Natural killer cell (primary cell): ENCODE measurements around the gene RSF1. TPM values are rescaled to one million over a fixed set of nuclear protein-coding genes. Genes with fewer than 3 reads are reported as not detected.

Experiments
- ATAC-seq, 3 donors: fragments of 150-1000 bp in 2 of 3; fragments of 200-7000 bp in 1 of 3; cut with Tn5 transposase; 1 replicate in 1 of 3; 2 replicates in 2 of 3; pipeline ENCODE4 v1.10.0; 2021; ENCODE audit warnings: mild to moderate bottlenecking in 2 of 3, moderate library complexity in 2 of 3
- DNase-seq, 2 donors: peaks; one replicate each; pipeline versions ENCODE4 v3.0.0 to v3.0.0-alpha.2; 2013 to 2021; ENCODE audit warnings: mixed read lengths in 1 of 2
- H3K27ac ChIP-seq: one replicate; pipeline ENCODE4 v1.5.1; 2013; ENCODE audit warnings: mild to moderate bottlenecking, low read length
- H3K27me3 ChIP-seq: one replicate; pipeline ENCODE4 v1.6.1; 2013; ENCODE audit warnings: low read length; ENCODE audit not compliant: control insufficient read depth, insufficient read depth
- H3K36me3 ChIP-seq: one replicate; pipeline ENCODE4 v1.6.1; 2013; ENCODE audit warnings: low read length; ENCODE audit not compliant: control insufficient read depth, insufficient read depth
- H3K4me1 ChIP-seq: one replicate; pipeline ENCODE4 v1.6.1; 2013; ENCODE audit warnings: low read length; ENCODE audit not compliant: control insufficient read depth, insufficient read depth
- H3K4me3 ChIP-seq: one replicate; pipeline ENCODE4 v1.5.1; 2013; ENCODE audit warnings: low read length
- H3K9me3 ChIP-seq: one replicate; pipeline ENCODE4 v1.6.1; 2013; ENCODE audit warnings: low read length; ENCODE audit not compliant: control insufficient read depth, insufficient read depth
- H3K27ac Mint-ChIP-seq, 2 donors: one replicate each; pipeline ENCODE4 v1.8.0; 2022; ENCODE audit warnings: mild to moderate bottlenecking in 2 of 2, mixed read lengths in 2 of 2, moderate library complexity in 1 of 2
- H3K27me3 Mint-ChIP-seq, 2 donors: one replicate each; pipeline ENCODE4 v1.8.0; 2022; ENCODE audit warnings: low read depth in 2 of 2, mixed read lengths in 2 of 2
- H3K36me3 Mint-ChIP-seq: one replicate; pipeline ENCODE4 v1.8.0; 2022; ENCODE audit warnings: mixed read lengths
- H3K4me1 Mint-ChIP-seq, 2 donors: one replicate each; pipeline ENCODE4 v1.8.0; 2022; ENCODE audit warnings: mixed read lengths in 2 of 2
- H3K4me3 Mint-ChIP-seq: one replicate; pipeline ENCODE4 v1.8.0; 2022; ENCODE audit warnings: mild to moderate bottlenecking, moderate library complexity, mixed read lengths
- H3K9me3 Mint-ChIP-seq, 2 donors: one replicate each; pipeline ENCODE4 v1.8.0; 2022; ENCODE audit warnings: mixed read lengths in 2 of 2
- CTCF ChIP-seq: fragments of 200-600 bp; IDR thresholded peaks from one replicate; pipeline ENCODE4 v1.8.0; 2022; ENCODE audit warnings: antibody characterized with exemption
- WGBS: methylation state at CpG from one replicate; pipeline ENCODE4 v1.1.7; 2013; ENCODE audit warnings: missing lambda C conversion rate; ENCODE audit not compliant: insufficient coverage; 5-methylcytosine and 5-hydroxymethylcytosine counted together
- intact Hi-C: fragments of 100-400 bp; cut with micrococcal nuclease; formaldehyde crosslinking; loops from one replicate; pipeline ENCODE4 v1.14.2; 2022
- total RNA-seq, 4 donors: library from RNA; stranded (reverse); fragments of 120-200 nt in 1 of 4; gene quantifications; one replicate each; pipeline versions ENCODE4 v1.2.3 to v1.2.4, GENCODE V29; 2013 to 2022

Gene RSF1
- total RNA-seq, 3 donors from 2014 or later (not counting 1 experiment from before 2014, with no cell fraction given): 87.3 to 119 (median 110) TPM

- no peak for TF ChIP-seq CTCF
- Mint-ChIP-seq H3K4me1 (peaks cover 7 to 17% of the 10 kb centered on the region in 2 donors), H3K4me3 (no peak overlapping the region), H3K27me3 (no peaks in the 10 kb centered on the region), H3K27ac (no peak overlapping the region), H3K9me3 (peaks cover 3 to 6% of the 10 kb centered on the region in 2 donors), H3K36me3 (peaks cover 23% of the 10 kb centered on the region)
- H3K27ac ChIP-seq: no peak overlapping the region
- no peaks in the 10 kb centered on the region for H3K27me3 ChIP-seq
- intact Hi-C loops: no loop called here
- H3K9me3 ChIP-seq: peaks cover 10% of the 10 kb centered on the region
- DNase-seq (no peak), ATAC-seq (no peak)
- no peaks in the 10 kb centered on the region for H3K4me1 ChIP-seq
- H3K4me3 ChIP-seq: no peak overlapping the region
- H3K36me3 ChIP-seq: peaks cover 13% of the 10 kb centered on the region
- WGBS: 82% methylated on average over 1 of the region's 2 CpGs
These were observed 88.4 kb downstream of the RSF1 start for GRCh38 chr11:77732143-77732542.

- intact Hi-C loops: no loop called here
- peaks cover 17% of the 10 kb centered on the region for H3K36me3 Mint-ChIP-seq
- DNase-seq (no peak), ATAC-seq (no peak)
- 95% methylated on average over 3 of the region's 3 CpGs for WGBS
- Histone ChIP-seq H3K9me3 (peaks cover 10% of the 10 kb centered on the region), H3K4me1 (no peaks in the 10 kb centered on the region), H3K4me3 (no peak overlapping the region), H3K27ac (no peak overlapping the region), H3K36me3 (peaks cover 7% of the 10 kb centered on the region), H3K27me3 (no peaks in the 10 kb centered on the region)
- H3K9me3 Mint-ChIP-seq: peaks cover 3 to 6% of the 10 kb centered on the region in 2 donors
- H3K27ac Mint-ChIP-seq: no peak overlapping the region
- no peaks in the 10 kb centered on the region for H3K27me3 Mint-ChIP-seq
- H3K4me3 Mint-ChIP-seq: no peak overlapping the region
- no peak for TF ChIP-seq CTCF
- peaks cover 6 to 17% of the 10 kb centered on the region in 2 donors for H3K4me1 Mint-ChIP-seq
These were observed 89.7 kb downstream of the RSF1 start for GRCh38 chr11:77730789-77731188.

- intact Hi-C loops: no loop called here
- WGBS: 100% methylated on average over 1 of the region's 2 CpGs
- Mint-ChIP-seq H3K27ac (peak overlapping the region in 1 of 2 donors; percentile 23), H3K36me3 (peaks cover 10% of the 10 kb centered on the region), H3K4me1 (peaks cover 6 to 13% of the 10 kb centered on the region in 2 donors), H3K27me3 (no peaks in the 10 kb centered on the region), H3K9me3 (peaks cover 3 to 6% of the 10 kb centered on the region in 2 donors), H3K4me3 (no peak overlapping the region)
- Histone ChIP-seq H3K27ac (no peak overlapping the region), H3K27me3 (no peaks in the 10 kb centered on the region), H3K9me3 (peaks cover 10% of the 10 kb centered on the region), H3K36me3 (peaks cover 10% of the 10 kb centered on the region), H3K4me1 (no peaks in the 10 kb centered on the region), H3K4me3 (no peak overlapping the region)
- no peak for ATAC-seq
- no peak for DNase-seq
- no peak for TF ChIP-seq CTCF
These were observed 91.5 kb downstream of the RSF1 start for GRCh38 chr11:77729063-77729462.

GRCh38 chr11:77728203-77728786 lies 92.2 kb downstream of the RSF1 start:
- Histone ChIP-seq H3K4me1 (no peaks in the 10 kb centered on the region), H3K27ac (no peak overlapping the region), H3K9me3 (peaks cover 10% of the 10 kb centered on the region), H3K27me3 (no peaks in the 10 kb centered on the region), H3K36me3 (peaks cover 12% of the 10 kb centered on the region), H3K4me3 (no peak overlapping the region)
- Mint-ChIP-seq H3K9me3 (peaks cover 3 to 6% of the 10 kb centered on the region in 2 donors), H3K4me3 (no peak overlapping the region), H3K36me3 (peaks cover 10% of the 10 kb centered on the region), H3K4me1 (peaks cover 6 to 13% of the 10 kb centered on the region in 2 donors), H3K27me3 (no peaks in the 10 kb centered on the region), H3K27ac (no peak overlapping the region)
- intact Hi-C loops: no loop called here
- no peak for TF ChIP-seq CTCF
- ATAC-seq: no peak
- 95% methylated on average over 4 of the region's 5 CpGs for WGBS
- no peak for DNase-seq
